Measurements from ENCODE around the gene P4HA1.
"Not testable (repeated sequence)": the region's sequence is repeated elsewhere in the genome, so short reads cannot be mapped to it uniquely, and the experiment has no call there.

DNA sequence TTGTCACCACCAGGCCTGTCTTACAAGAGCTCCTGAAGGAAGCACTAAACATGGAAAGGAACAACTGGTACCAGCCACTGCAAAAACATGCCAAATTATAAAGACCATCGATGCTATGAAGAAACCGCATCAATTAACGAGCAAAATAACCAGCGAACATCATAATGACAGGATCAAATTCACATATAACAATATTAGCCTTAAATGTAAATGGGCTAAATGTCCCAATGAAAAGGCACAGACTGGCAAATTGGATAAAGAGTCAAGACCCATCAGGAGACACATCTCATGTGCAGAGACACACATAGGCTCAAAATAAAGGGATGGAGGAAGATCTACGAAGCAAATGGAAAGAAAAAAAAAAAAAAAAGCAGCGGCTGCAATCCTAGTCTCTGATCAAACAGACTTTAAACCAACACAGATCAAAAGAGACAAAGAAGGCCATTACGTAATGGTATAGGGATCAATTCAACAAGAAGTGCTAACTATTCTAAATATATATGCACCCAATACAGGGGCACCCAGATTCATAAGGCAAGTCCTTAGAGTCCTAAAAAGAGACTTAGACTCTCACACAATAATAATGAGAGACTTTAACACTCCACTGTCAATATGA is 73.1 kb downstream of the P4HA1 start:
- not testable (repeated sequence) for TF ChIP-seq FOS (IDR thresholded peaks at IDR 0.05; ENCODE audit: borderline replicate concordance, insufficient read depth, low read length); POLR2A (IDR thresholded peaks at IDR 0.05; ENCODE audit: low read depth, low read length)

Data from endothelial cell of umbilical vein (primary cell).